ENCODE measurements around the gene SPAAR.
"Not testable (repeated sequence)": the region's sequence is repeated elsewhere in the genome, so short reads cannot be mapped to it uniquely, and the experiment has no call there.

Gene SPAAR

DNA sequence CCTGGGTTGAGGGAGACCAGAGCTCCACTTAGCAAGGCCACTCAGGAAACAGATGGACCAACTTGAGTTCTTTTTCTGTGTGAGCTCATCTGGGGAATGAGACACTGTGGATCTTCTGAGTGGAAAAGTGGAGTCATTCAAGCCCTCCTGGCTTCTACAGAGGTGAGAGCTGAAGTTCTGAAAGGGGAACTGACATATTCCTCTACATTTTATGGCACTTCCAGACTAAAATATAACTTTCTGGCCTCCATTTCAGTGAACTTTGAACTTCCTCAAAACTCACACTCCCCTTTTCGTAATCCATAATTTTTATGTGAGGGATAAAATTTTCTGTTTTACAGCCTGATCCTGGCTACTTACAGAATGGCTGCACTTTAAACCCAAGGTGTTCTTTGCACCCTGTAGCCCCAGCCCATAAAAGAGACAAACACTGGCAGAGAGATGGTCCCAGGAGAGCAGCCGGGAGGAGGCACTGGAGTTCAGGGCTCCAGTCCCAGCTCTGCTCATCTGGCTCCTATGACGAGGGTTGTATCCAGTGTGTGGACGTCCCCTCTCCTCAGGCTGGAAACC lies 10.8 kb downstream of the SPAAR start:
- no peak for DNase-seq (ENCODE audit: low read depth in 1 of 2, low spot score in 1 of 2)

DNA sequence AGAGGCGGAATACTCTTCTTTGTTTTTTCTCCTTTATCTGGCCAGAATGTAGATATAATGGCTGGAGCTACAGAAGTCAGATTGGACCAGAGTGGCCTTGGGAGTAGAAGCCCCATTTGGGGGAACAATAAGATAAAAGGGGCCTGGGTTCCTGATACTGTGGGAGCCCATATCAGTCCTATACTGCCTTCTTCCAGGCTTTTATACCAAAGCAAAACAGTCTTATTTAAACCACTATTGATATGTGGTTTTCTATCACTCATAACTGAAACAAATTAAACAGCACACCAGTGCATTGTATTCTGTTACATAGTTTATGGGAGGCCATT lies 14.3 kb downstream of the SPAAR start:
- no peak for DNase-seq (ENCODE audit: low read depth in 1 of 2, low spot score in 1 of 2)

GRCh38 chr9:35923927-35924763 lies 14.9 kb downstream of the SPAAR start:
- no peak for DNase-seq (ENCODE audit: low read depth in 1 of 2, low spot score in 1 of 2)

GRCh38 chr9:35928591-35929452 lies 19.5 kb downstream of the SPAAR start:
- DNase-seq (ENCODE audit: low read depth in 1 of 2, low spot score in 1 of 2) = no peak

DNA sequence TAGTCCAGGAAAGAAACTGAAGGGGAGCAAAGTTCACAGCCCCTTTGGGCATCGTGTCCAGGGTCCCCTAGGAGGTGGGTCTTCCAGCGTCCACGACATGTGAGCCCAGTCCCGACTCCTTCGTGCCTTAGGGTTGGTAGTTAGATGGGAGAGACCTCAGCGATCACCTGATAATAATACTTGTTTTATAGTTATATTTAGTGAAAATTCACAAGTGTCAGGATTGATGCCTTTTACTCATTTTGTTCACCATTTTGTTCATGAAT lies 20.1 kb downstream of the SPAAR start:
- DNase-seq (ENCODE audit: low read depth in 1 of 2, low spot score in 1 of 2) = no peak

DNA sequence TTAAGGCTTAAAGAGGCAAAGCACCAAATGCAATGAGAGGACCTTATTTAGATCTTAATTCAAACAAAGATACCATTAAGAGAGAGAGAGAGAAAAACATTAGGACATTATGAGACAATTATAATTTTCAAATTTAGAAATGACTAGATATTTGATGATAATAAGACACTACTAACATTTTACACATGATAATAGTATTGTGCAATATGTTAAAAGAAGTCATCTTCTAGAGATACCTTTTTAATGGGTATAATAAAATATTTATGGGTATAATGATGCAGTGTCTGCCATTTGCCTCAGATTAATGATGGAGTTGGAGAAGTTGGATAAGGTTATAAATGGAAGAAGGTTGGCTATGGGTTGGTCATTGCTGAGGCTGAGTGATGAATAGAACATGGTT lies 21.2 kb downstream of the SPAAR start:
- no peak for DNase-seq (ENCODE audit: low read depth in 1 of 2, low spot score in 1 of 2)

DNA sequence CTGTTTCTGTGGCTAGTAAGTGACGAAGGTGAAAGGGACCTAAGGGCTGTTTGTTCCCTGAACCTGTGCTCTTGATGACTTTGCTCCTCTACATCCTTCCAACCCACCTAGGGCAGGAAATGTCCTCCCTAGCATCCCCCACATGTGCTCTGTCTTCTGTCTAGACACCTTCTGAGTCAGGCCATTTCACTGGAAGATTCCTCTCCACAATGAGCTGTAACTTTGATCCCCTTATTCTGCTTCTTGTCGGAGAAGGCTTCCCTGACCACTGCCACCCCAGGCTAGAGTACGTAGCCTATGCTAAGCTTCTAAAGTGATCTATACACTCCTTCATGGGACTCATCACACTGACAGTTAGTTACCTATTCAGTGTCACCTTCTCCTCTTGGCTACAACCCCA lies 21.7 kb downstream of the SPAAR start:
- DNase-seq (ENCODE audit: low read depth in 1 of 2, low spot score in 1 of 2) = no peak

DNA sequence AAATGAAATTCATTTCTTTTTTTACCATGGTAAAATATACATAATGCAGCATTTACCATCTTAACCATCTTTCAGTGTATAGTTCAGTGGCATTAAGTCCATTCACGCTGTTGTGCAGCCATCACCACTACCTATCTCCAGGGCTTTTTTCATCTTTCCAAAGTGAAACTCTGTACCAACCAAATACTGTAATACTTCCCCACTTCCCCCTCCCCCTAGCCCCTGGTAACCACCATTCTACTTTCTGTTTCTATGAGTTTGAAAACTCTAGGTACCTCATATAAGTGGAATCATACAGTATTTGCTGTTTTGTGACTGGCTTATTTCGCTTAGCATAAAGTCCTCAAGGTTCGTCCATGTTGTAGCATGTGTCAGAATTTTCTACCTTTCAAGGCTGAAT lies 23.4 kb downstream of the SPAAR start:
- no peak for DNase-seq (ENCODE audit: low read depth in 1 of 2, low spot score in 1 of 2)

DNA sequence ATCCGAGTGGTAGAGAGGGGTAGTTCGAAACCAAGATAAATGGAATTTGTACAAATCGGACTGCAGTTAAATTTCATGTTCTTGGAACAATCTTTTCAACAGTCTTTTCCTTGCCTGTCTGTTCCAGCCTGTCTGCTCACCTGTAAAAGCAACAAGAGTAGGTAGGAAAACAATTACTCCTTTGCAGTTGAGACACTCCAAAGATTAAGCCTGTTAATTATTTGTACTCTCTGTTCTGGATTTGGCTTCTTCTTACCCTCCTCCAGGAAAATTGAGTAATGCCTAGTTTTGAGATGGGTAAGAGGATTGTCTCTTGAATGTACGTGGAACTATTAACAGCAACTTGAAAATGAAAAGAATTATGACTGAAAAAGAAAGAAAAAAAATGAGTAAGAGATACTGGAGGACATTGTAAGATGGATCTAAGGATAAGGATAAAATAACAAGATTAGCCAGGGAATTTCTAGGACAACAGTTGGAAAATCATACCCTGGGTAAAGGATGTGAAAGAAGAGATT lies 24.3 kb downstream of the SPAAR start:
- no peak for DNase-seq (ENCODE audit: low read depth in 1 of 2, low spot score in 1 of 2)

DNA sequence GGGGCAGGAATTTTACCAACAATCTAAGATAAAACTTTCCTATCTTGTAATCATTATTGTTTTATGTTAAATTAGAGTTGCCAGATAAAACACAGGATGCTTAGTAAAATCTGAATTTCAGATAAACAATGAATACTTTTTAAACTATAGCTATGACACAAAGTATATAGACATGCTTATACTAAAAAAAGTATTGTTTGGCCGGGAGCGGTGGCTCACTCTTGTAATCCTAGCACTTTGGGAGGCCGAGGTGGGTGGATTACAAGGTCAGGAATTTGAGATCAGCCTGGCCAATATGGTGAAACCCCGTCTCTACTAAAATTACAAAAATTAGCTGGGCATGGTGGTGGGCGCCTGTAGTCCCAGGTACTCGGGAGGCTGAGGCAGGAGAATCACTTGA lies 24.8 kb downstream of the SPAAR start:
- not testable (repeated sequence) for DNase-seq (ENCODE audit: low read depth in 1 of 2, low spot score in 1 of 2)

GRCh38 chr9:35935261-35935660 lies 26.0 kb downstream of the SPAAR start:
- no peak for DNase-seq (ENCODE audit: low read depth in 1 of 2, low spot score in 1 of 2)

GRCh38 chr9:35935755-35936509 lies 26.6 kb downstream of the SPAAR start:
- no peak for DNase-seq (ENCODE audit: low read depth in 1 of 2, low spot score in 1 of 2)

GRCh38 chr9:35937227-35937626 lies 27.9 kb downstream of the SPAAR start:
- DNase-seq (ENCODE audit: low read depth in 1 of 2, low spot score in 1 of 2) = no peak

GRCh38 chr9:35938474-35939356 lies 29.4 kb downstream of the SPAAR start:
- no peak for DNase-seq (ENCODE audit: low read depth in 1 of 2, low spot score in 1 of 2)

- DNase-seq (ENCODE audit: low read depth in 1 of 2, low spot score in 1 of 2) = no peak
These were observed 30.5 kb downstream of the SPAAR start for GRCh38 chr9:35939679-35940250.

DNA sequence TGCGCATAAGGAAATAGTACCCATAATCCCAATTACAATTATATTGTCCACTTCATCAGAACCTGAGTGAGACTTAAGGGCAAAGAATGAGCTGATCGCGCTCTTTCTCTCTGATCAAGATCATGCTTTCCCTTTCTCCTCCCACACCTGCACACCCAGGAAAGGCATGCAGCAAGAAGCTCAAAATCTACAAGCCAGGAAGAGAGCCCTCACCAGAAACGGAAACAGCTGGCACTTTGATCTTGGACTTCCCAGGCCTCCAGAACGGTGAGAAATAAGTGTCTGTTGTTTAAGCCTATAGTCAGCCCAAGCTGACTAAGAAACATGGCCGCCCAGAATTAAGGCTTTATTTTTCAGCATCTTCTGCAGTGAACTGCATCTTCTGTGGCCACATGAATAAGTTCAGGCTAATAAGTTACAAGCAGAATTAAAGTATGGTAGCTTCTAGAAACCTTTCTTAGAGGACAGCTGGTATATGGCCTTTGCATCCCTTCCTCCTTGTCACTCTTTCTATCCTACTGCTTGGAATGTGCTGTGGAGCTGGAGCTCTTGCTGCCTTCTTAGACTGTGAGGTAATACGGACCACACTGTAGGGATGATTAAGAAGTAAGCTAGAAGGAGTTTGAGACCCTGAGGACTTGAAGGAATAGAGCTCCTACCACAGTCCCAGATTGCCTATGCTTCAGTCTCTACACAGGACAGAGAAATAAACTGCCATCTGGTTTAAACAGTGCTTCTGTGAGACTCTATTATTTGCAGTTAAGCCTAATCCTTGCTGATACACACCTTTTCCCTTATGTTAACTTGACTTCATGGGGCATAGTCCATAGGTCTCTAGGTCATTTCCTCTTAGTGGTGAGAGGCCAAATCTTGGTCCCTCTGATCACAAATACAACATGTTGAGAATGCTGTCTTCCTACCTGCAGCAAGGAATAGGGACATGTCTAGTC lies 31.4 kb downstream of the SPAAR start:
- DNase-seq (ENCODE audit: low read depth in 1 of 2, low spot score in 1 of 2) = no peak

DNA sequence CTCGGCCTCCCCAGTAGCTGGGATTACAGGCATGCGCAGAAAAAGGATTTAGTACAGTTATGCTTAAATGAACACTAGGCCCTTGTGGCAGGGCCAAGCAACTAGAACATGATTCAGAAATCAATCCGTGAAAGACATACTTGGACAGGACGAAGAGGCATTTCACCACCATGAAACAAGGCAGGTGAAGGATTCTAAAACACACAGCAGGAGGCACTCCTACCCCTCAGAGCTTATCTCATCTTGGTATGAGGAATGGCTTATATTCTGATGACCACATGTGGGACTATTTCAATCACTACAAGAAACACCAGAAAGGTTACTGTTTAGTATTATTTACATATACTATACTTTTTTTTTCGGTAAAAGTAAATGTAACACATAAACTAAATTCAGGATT lies 33.0 kb downstream of the SPAAR start:
- no peak for DNase-seq (ENCODE audit: low read depth in 1 of 2, low spot score in 1 of 2)

DNA sequence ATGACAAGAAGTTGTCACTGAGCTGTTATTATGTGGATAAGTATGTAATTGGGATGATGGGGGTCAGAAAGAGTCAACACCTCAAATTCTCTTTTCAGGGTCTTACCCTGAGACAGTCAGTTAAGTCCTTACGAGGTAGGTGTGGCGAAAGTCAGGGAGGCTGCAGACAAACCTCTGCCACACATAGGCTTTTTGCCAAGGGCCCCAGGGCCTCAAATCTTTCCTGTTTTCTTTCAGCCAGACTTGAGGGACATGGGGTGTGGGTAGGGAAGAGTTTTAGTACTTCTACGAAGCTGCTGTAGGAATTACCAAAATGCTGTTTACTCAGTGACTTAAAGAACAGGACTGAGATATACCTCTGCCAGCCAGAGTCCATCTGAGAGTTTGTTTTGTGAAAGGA lies 34.9 kb downstream of the SPAAR start:
- DNase-seq (ENCODE audit: low read depth in 1 of 2, low spot score in 1 of 2) = no peak

- DNase-seq (ENCODE audit: low read depth in 1 of 2, low spot score in 1 of 2) = no peak
These were observed 35.6 kb downstream of the SPAAR start for GRCh38 chr9:35944841-35945240.

Data from activated T-helper 1 cell treated with anti-CD3 and anti-CD28 coated beads, Interleukin-2, amount 50 U/mL, for 16 hours (primary cell).